AG09319 (cell line): ENCODE data around the gene DMRTB1.
"Not testable (repeated sequence)": the region's sequence is repeated elsewhere in the genome, so short reads cannot be mapped to it uniquely, and the experiment has no call there.

ENCODE experiments used
- DNase-seq: peaks from one replicate; pipeline ENCODE4 v3.0.0-alpha.2; 2010; ENCODE audit warnings: low read depth; ENCODE audit errors: extremely low read depth
- TF ChIP-seq, protein P1 (sequence below): IDR thresholded peaks from 2 replicates; pipeline ENCODE4 v1.5.1; 2011; ENCODE audit warnings: low read depth, mild to moderate bottlenecking, inconsistent platforms, low read length, moderate library complexity

Gene DMRTB1

DNA sequence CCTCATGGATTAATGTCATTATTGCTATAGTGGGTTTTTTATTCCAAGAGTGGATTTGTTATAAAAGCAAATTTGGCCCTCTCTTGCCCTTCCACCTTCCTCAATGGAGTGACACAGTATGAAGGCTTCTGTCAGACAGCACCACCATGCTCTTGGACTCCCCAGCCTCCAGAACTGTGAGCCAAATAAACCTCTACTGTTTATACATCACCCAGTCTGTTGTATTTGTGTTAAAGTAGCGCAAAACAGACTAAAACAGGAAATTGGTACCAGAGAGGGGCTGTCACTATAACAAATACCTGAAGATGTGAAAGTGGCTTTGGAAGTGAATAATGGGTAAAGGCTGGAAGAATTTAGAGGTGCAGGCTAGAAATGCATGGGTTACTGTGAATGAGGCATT lies 38.0 kb upstream of the DMRTB1 start:
- no peak for DNase-seq
- TF ChIP-seq, protein P1, sequence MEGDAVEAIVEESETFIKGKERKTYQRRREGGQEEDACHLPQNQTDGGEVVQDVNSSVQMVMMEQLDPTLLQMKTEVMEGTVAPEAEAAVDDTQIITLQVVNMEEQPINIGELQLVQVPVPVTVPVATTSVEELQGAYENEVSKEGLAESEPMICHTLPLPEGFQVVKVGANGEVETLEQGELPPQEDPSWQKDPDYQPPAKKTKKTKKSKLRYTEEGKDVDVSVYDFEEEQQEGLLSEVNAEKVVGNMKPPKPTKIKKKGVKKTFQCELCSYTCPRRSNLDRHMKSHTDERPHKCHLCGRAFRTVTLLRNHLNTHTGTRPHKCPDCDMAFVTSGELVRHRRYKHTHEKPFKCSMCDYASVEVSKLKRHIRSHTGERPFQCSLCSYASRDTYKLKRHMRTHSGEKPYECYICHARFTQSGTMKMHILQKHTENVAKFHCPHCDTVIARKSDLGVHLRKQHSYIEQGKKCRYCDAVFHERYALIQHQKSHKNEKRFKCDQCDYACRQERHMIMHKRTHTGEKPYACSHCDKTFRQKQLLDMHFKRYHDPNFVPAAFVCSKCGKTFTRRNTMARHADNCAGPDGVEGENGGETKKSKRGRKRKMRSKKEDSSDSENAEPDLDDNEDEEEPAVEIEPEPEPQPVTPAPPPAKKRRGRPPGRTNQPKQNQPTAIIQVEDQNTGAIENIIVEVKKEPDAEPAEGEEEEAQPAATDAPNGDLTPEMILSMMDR: no peak

DNA sequence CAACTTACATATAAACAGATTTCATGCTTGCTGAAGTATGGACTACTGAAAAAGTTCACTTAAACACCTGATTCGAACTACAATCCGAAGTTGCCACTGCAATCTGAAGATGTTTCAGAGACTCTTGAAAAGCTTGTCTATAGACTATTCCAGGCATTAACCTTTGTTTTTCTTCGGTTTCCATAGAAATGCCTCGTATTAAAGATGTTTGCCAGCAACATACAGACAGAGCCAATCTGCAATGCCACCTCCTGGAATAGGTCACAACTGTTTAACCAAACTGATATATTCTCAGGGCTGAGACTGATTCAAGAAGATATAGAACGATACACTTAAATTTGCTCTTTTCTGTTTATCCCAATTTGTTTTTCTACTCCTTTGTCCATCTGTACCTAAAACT lies 28.9 kb upstream of the DMRTB1 start:
- DNase-seq: no peak
- TF ChIP-seq, protein P1: no peak

DNA sequence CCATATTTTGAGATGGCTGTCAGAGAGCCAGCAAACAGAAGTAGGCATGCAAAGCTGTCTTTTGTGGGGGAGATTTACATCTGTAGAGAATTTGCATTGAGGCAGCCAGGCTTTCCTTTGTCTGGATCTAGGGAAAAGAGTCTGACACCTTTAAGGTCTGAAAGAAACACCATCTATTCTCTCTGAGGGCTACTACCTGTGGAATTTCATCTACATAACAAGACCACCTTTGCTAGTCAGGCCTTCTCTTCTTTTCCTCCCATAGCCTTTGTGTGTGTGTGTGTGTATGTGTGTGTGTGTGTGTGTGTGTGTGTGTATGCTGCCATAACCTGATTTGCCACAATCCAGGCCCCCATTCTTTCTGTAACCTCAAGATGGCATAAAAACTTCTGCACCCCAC lies 28.4 kb upstream of the DMRTB1 start:
- TF ChIP-seq, protein P1: no peak
- DNase-seq: no peak

DNA sequence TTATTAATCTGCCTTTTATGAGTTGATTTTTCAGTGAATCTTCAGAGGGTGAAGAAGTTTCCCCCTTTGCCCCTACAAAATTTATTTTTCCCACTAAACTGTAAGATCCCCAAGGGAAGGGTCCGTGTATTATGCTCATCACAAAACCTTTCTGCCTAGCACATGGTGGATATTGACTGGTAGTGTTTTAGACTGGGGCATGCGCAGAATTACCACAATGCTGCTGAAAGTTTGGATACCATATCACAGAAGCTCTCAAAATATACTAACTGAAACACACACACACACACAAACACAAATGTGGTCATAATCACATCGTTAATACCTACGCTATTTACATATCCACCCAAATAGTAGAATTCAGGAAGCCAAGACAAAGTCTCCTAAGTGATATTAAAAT lies 28.0 kb upstream of the DMRTB1 start:
- DNase-seq: no peak
- TF ChIP-seq, protein P1: no peak

DNA sequence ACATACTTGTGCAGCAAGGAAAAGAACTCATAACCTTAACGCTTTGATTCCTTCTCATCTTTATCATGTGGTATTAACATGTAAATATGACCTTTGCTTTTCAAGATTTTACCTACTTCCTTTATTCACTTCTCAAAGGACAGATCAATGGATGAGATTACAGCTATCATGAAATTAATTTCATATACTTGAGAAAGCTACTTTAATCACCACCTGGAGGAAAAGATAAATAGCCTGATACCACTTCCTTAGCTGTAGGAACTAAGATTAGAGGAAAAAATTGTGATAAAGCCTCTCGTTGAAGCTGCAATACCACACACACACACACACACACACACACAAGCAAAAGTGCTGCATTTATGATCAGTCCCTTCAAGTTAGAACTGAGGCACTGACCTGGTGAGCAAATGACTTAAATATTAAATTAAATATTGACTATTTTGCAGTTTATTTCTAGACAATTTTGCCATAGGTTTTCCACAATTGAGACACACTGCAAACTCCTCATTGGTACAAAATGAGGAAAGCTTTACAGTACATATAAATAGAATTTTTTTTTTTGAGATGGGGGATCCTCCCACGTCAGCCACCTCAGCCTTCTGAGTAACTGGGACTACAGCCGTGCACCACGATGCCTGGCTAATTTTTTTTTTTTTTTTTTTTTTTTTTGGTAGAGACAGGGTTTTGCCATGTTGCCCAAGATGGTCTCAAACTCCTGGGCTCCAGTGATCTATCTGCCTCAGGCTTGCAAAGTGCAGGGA lies 27.2 kb upstream of the DMRTB1 start:
- TF ChIP-seq, protein P1: no peak
- no peak for DNase-seq

DNA sequence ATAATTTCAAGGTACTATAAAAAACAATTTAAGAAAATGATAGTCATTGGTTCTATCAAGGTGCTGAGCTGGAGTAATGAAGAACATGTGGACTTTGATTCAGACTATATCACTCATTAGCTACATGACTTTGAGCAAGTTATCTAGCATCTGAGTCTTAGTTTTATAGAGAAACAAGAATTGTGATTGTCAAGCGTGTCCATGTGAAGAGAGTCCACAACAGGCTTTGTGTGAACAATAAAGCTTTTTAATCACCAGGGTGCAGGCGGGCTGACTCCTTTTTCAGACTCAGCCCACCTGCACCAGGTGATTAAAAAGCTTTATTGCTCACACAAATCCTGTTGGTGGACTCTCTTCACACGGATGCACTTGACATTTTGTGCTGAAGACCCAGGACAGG lies 26.6 kb upstream of the DMRTB1 start:
- DNase-seq: no peak
- TF ChIP-seq, protein P1: no peak

DNA sequence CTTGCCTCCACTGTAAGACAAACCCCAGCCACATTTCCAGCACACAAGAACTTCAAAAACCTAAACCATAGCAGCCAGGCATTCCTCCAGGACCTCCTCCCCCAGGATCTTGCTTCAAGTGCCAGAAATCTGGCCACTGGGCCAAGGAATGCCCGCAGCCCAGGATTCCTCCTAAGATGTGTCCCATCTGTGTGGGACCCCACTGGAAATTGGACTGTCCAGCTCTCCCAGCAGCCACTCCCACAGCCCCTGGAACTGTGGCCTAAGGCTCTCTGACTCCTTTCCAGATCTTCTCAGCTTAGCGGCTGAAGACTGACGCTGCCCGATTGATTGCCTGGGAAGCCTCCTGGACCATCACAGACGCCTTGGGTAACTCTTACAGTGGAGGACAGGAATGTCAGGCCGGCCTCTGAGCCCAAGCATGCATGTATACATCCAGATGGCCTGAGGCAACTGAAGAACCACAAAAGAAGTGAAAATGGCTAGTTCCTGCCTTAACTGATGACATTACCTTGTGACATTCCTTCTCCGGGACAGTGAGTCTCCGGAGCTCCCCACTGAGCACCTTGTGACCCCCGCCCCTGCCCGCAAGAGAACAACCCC lies 24.7 kb upstream of the DMRTB1 start:
- DNase-seq: not testable (repeated sequence)

DNA sequence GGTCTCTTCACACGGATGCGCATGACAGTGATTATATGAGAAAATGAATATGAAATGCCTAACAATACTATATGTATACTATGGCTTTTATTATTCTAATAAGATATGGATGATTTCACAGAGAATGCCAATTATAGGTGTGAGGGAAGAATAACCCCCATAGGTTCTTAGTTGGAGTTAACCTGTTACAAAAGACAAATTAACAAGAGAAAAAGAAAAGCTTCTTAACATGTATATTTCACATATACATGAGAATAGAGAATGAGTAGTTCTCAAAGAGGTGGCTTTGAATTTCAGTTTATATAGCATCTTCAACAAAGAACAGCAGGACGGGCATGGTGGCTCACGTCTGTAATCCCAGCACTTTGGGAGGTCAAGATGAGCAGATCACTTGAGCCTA lies 24.0 kb upstream of the DMRTB1 start:
- TF ChIP-seq, protein P1: no peak

More for the DNA sequence above, 24.0 kb upstream of the DMRTB1 start:
- no peak for DNase-seq
